GM12878 (cell line): Measurements from ENCODE around the gene NRM.
A peak's percentile ranks its signal among the peaks of the same experiment; 100 is the strongest.

Experiments used
- CREM ChIP-seq: IDR thresholded peaks from 2 replicates; pipeline ENCODE4 v1.6.1; 2014; ENCODE audit warnings: antibody characterized with exemption, low read depth
- CTCF ChIP-seq, 3 experiments: IDR thresholded peaks in 2 of 3; conservative IDR thresholded peaks in 1 of 3; 2 replicates each; pipeline ENCODE4 v1.5.1; 2011; ENCODE audit warnings: low read depth in 3 of 3, low read length in 3 of 3, mild to moderate bottlenecking in 3 of 3, control low read depth in 2 of 3, moderate library complexity in 2 of 3, inconsistent platforms in 1 of 3, mixed read lengths in 1 of 3; ENCODE audit not compliant: control insufficient read depth in 2 of 3, insufficient read depth in 1 of 3; ENCODE audit errors: extremely low read depth in 1 of 3
- EP300 ChIP-seq, 2 experiments: fragments of 150-350 bp in 1 of 2; IDR thresholded peaks; 2 replicates each; pipeline ENCODE4 v1.6.1; 2011 to 2012; ENCODE audit warnings: low read depth in 2 of 2, low read length in 2 of 2, borderline replicate concordance in 1 of 2, improper control_type of control experiment in 1 of 2, inconsistent platforms in 1 of 2; ENCODE audit not compliant: control insufficient read depth in 1 of 2
- GABPA ChIP-seq: IDR thresholded peaks from 2 replicates; pipeline ENCODE4 v1.6.1; 2014; ENCODE audit warnings: antibody characterized with exemption, low read depth, mild to moderate bottlenecking, inconsistent platforms
- MAX ChIP-seq: IDR thresholded peaks from 2 replicates; pipeline ENCODE4 v1.6.1; 2012; ENCODE audit warnings: low read depth, low read length, improper control_type of control experiment
- RBBP5 ChIP-seq: fragments of 200-600 bp; sonication (generic); conservative IDR thresholded peaks from 2 replicates; pipeline ENCODE4 v1.6.1; 2016
- RELA ChIP-seq: fragments of 450-650 bp; IDR thresholded peaks from 2 replicates; pipeline ENCODE4 v1.8.0; 2014; ENCODE audit warnings: borderline replicate concordance; ENCODE audit not compliant: partially characterized antibody
- SREBF1 ChIP-seq: IDR thresholded peaks from 2 replicates; pipeline ENCODE4 v1.6.1; 2012; ENCODE audit warnings: mild to moderate bottlenecking, low read length
- STAT3 ChIP-seq: IDR thresholded peaks from 2 replicates; pipeline ENCODE4 v1.6.1; 2011; ENCODE audit warnings: low read depth, low read length, improper control_type of control experiment
- ZNF24 ChIP-seq: fragments of 450-650 bp; IDR thresholded peaks from 2 replicates; pipeline ENCODE4 v1.6.1; 2017; ENCODE audit warnings: antibody characterized with exemption, mild to moderate bottlenecking
- TF ChIP-seq, protein P1 (sequence below): fragments of 450-650 bp; formaldehyde crosslinking; IDR thresholded peaks from 2 replicates; pipeline ENCODE4 v1.5.0; 2022; ENCODE audit warnings: mild to moderate bottlenecking, missing genetic modification characterization

DNA sequence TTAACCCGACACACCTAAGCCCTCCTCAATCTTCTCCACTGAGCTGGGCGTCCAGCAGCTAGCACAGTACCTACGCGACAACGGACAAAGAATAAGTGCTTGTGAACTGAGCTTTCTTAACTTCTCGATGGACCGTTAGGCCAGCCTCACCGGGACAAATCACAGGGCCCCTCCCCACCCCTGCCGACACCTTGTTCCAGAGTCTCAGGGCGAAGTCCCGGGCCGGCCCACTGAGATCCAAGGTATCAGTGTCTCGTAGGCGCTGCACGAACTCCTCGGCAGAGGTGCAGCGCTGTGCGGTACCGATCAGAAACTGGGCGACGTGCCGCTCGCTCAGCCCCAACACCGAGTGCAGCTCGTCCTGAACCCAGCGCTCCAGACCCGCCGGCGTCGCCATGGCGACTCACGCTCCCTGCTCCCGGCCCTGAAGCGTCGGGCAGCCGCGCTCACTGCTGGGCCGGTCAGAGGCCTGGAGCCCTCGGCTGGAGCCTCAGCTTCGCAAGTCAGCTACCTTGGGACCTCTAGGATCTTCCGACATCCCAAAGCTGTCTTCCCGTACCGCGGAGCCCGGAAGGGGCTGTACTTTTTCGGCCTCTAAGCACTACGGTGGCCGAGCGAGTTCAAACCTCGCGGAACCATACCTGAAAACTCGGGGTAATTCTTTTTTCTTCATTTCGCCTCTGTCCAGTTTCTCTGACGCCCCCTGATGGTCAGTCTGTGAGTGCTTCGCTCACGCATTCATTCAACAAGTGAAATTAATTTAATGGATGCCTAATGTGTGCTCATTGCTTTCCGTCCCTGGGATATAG, 18.1 kb downstream of the NRM start, which contains the start of gene DHX16:
- TF ChIP-seq STAT3 = no peak
- peak; percentile 77 to 93 (median 88); a peak in 5 of 6 replicates for TF ChIP-seq CTCF (IDR thresholded peaks at IDR 0.05 in 2 of 3, conservative IDR thresholded peaks at IDR 0.05 in 1 of 3; ENCODE audit: control insufficient read depth in 2 of 3, extremely low read depth in 1 of 3, insufficient read depth in 1 of 3, low read depth in 3 of 3, low read length in 3 of 3)
- TF ChIP-seq EP300 (IDR thresholded peaks at IDR 0.05; ENCODE audit: borderline replicate concordance in 1 of 2, control insufficient read depth in 1 of 2, low read depth in 2 of 2, low read length in 2 of 2) = no peak
- no peak for TF ChIP-seq SREBF1
- TF ChIP-seq GABPA = peak; percentile 80
- TF ChIP-seq RELA = peak; percentile 35
- TF ChIP-seq ZNF24 = peak; percentile 95
- no peak for TF ChIP-seq RBBP5
- TF ChIP-seq, protein P1, sequence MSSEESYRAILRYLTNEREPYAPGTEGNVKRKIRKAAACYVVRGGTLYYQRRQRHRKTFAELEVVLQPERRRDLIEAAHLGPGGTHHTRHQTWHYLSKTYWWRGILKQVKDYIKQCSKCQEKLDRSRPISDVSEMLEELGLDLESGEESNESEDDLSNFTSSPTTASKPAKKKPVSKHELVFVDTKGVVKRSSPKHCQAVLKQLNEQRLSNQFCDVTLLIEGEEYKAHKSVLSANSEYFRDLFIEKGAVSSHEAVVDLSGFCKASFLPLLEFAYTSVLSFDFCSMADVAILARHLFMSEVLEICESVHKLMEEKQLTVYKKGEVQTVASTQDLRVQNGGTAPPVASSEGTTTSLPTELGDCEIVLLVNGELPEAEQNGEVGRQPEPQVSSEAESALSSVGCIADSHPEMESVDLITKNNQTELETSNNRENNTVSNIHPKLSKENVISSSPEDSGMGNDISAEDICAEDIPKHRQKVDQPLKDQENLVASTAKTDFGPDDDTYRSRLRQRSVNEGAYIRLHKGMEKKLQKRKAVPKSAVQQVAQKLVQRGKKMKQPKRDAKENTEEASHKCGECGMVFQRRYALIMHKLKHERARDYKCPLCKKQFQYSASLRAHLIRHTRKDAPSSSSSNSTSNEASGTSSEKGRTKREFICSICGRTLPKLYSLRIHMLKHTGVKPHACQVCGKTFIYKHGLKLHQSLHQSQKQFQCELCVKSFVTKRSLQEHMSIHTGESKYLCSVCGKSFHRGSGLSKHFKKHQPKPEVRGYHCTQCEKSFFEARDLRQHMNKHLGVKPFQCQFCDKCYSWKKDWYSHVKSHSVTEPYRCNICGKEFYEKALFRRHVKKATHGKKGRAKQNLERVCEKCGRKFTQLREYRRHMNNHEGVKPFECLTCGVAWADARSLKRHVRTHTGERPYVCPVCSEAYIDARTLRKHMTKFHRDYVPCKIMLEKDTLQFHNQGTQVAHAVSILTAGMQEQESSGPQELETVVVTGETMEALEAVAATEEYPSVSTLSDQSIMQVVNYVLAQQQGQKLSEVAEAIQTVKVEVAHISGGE = peak; percentile 33; the same call in 1 of the 2 replicates
- TF ChIP-seq MAX = no peak
- peak; percentile 38; the same call in 1 of the 2 replicates for TF ChIP-seq CREM
